ENCODE measurements around the gene GPR35. TPM values are rescaled to one million over a fixed set of nuclear protein-coding genes. Genes with fewer than 3 reads are reported as not detected.
A peak's percentile ranks its signal among the peaks of the same experiment; 100 is the strongest.

The GPR35 gene, protein sequence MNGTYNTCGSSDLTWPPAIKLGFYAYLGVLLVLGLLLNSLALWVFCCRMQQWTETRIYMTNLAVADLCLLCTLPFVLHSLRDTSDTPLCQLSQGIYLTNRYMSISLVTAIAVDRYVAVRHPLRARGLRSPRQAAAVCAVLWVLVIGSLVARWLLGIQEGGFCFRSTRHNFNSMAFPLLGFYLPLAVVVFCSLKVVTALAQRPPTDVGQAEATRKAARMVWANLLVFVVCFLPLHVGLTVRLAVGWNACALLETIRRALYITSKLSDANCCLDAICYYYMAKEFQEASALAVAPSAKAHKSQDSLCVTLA
- total RNA-seq (1 to 10 TPM in 2 of 4 donors, under 1 TPM in 2; 0.53 to 1.4 (median 1.0) TPM), polyA plus RNA-seq (0.84 TPM)
- long read RNA-seq, donor 1, partial matches to known transcripts = 1 of 3 reads
- long read RNA-seq, donor 1, other reads (novel, unspliced or antisense) = 0 of 3 reads
- long read RNA-seq, donor 2, partial matches to known transcripts = 0 of 1 reads
- long read RNA-seq, donor 2, other reads (novel, unspliced or antisense) = 1 of 1 reads
- long read RNA-seq, donor 3, partial matches to known transcripts = 0 of 2 reads
- long read RNA-seq, donor 3, other reads (novel, unspliced or antisense) = 2 of 2 reads
- long read RNA-seq, donor 4 = 0 reads

DNA sequence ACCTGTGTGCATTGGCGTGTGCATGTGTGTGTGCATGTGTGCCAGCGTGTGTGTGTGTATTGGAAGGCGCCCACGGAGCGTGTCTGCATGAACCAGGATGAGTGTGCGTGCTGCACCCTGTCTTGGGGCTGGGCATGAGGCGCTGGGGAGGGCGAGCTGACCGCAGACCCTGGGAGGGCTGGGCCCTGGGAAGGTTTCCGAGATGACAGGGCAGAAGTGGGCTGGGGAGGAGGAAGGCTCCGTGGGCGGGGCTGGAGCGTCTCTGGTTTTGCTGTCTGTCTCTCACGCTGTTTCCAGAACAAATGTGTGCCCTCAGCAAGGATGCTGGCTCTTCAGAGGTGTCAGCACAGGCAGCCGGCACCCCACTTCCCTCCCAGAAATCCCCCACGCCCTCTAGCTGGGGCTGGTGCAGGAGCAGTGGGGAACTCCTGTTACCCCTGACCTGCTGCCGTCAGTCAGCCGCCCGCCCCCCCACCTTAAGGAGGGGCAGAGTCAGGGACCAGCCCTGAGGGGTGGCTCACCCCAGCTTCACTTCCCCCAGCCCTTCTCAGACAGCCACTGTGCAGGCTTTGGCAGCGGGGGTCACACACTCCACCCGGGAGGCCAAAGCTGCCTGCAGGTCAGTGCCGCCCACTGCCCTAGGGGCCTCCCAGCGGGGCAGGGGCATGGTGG is at the start of gene GPR35:
GPR35 (plus strand) TSS at position 531 of the 672 bp plus-strand sequence. CDS start 4,473 bp downstream, outside the sequence.
- Histone ChIP-seq H3K9me3 (ENCODE audit: control insufficient read depth, low read length) (no peaks in the 10 kb centered on the region), H3K27ac (ENCODE audit: low read length) (no peak within 1 kb of the TSS), H3K4me3 (ENCODE audit: low read length) (no peak within 1 kb of the TSS), H3K4me1 (ENCODE audit: control insufficient read depth, insufficient read depth, low read length) (no peaks in the 10 kb centered on the region), H3K27me3 (ENCODE audit: control insufficient read depth, insufficient read depth) (no peaks in the 10 kb centered on the region)
- 50% methylated on average over 23 of the region's 23 CpGs for WGBS
- intact Hi-C loops (cut with DNase I) = no loop called here
- ATAC-seq = peak; percentile 32 to 36
- peak in 2 of 3 donors; percentile 72 to 77 for DNase-seq

DNA sequence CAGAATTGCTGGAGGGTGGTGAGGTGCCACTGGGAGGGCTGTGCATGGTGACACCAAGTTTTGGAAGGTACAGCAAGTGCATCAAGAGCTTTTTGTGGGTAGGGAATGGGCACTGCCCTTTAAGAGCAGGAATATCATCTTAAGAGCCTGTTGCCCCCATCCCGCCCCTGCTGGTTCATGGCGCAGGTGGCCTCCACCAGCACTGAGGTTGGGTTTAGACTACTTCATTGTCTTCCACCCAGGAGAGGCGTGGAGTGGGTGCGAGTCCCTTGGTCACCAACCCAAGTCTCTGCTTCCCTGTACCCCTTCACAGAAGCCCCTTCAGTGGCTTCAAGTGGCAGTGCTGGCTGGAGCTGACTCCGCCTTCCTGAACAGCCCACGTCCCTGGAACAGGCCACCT is 49.2 kb upstream of the GPR35 start:
- peaks cover 5% of the 10 kb centered on the region for H3K4me1 ChIP-seq (ENCODE audit: control insufficient read depth, insufficient read depth, low read length)
- intact Hi-C loops (cut with DNase I) = no loop called here
- no peaks in the 10 kb centered on the region for H3K27me3 ChIP-seq (ENCODE audit: control insufficient read depth, insufficient read depth)
- 75% methylated on average over 6 of the region's 6 CpGs for WGBS
- DNase-seq = peak in 1 of 3 donors; percentile 26
- ATAC-seq = no peak
- H3K4me3 ChIP-seq (ENCODE audit: low read length) = no peak overlapping the region
- no peak overlapping the region for H3K27ac ChIP-seq (ENCODE audit: low read length)
- H3K9me3 ChIP-seq (ENCODE audit: control insufficient read depth, low read length) = no peaks in the 10 kb centered on the region

DNA sequence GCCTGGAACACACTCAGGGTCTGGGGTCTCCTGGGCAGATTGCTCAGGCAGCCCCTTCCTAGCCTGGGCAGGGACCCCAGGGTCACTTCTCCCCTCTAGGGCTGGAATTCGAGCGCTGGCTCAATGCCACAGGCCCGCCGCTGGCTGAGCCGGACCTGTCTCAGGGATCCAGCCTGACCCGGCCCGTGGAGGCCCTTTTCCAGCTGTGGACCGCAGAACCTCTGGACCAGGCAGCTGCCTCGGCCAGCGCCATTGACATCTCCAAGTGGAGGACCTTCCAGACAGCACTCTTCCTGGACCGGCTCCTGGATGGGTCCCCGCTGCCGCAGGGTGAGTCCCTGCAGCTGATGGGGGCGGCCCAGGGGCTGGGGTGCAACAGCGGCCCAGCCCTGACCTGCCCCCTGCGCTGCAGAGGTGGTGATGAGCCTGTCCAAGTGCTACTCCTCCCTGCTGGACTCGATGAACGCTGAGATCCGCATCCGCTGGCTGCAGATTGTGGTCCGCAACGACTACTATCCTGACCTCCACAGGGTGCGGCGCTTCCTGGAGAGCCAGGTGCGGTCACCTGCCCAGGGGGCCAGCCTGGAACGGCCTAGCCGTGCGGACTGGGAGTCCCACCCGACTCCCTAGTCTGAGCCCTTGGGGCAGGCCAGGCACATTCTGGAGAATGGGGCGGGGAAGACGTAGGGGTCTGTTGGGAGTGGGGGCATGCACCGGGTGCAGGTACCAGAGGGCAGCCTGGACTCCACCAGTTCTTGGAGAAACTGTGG is 48.7 kb upstream of the GPR35 start:
- no peaks in the 10 kb centered on the region for H3K9me3 ChIP-seq (ENCODE audit: control insufficient read depth, low read length)
- no peak overlapping the region for H3K4me3 ChIP-seq (ENCODE audit: low read length)
- WGBS = 90% methylated on average over 32 of the region's 32 CpGs
- no peak for ATAC-seq
- H3K4me1 ChIP-seq (ENCODE audit: control insufficient read depth, insufficient read depth, low read length) = peaks cover 5% of the 10 kb centered on the region
- intact Hi-C loops (cut with DNase I) = no loop called here
- peak; percentile 16 to 65 (median 45) for DNase-seq
- H3K27me3 ChIP-seq (ENCODE audit: control insufficient read depth, insufficient read depth) = no peaks in the 10 kb centered on the region
- no peak overlapping the region for H3K27ac ChIP-seq (ENCODE audit: low read length)

DNA sequence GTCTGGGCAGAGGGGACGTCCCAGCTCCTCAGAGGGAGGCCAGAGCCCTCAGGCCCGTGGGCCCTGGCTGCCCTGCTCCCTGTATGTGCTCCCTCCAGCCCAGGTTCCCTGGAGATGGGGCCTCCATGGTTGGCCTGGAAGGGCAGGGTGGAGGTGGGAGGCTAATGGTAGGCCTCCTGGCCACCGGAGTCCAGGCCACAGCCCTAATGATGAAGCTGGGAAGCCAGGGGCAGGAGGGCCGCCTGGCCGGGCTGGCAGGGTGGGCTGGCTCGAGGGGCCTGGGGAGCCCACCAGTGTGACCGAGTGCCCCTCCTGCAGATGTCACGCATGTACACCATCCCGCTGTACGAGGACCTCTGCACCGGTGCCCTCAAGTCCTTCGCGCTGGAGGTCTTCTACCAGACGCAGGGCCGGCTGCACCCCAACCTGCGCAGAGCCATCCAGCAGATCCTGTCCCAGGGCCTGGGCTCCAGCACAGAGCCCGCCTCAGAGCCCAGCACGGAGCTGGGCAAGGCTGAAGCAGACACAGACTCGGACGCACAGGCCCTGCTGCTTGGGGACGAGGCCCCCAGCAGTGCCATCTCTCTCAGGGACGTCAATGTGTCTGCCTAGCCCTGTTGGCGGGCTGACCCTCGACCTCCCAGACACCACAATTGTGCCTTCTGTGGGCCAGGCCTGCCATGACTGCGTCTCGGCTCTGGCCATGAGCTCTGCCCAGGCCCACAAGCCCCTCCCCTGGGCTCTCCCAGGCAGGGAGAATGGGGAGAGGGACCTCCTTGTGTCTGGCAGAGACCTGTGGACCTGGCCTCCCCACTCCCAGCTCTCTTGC is 47.8 kb upstream of the GPR35 start:
- H3K4me3 ChIP-seq (ENCODE audit: low read length) = no peak overlapping the region
- ATAC-seq (no peak), DNase-seq (peak; percentile 11 to 55 (median 44))
- peaks cover 5% of the 10 kb centered on the region for H3K4me1 ChIP-seq (ENCODE audit: control insufficient read depth, insufficient read depth, low read length)
- H3K9me3 ChIP-seq (ENCODE audit: control insufficient read depth, low read length) = no peaks in the 10 kb centered on the region
- intact Hi-C loops (cut with DNase I) = no loop called here
- 88% methylated on average over 26 of the region's 26 CpGs for WGBS
- H3K27me3 ChIP-seq (ENCODE audit: control insufficient read depth, insufficient read depth) = no peaks in the 10 kb centered on the region
- no peak overlapping the region for H3K27ac ChIP-seq (ENCODE audit: low read length)

DNA sequence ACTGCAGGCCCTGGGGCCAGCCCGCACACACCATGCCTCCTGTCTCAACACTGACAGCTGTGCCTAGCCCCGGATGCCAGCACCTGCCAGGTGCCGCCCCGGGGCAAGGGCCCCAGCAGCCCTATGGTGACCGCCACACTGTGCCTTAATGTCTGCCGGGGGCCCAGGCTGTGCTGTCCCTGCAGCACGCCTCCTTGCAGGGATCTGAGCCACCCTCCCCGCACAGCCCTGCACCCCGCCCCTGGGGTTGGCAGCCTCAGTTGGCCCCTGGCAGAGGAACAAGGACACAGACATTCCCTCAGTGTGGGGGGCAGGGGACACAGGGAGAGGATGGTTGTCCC is 47.2 kb upstream of the GPR35 start:
- Histone ChIP-seq H3K4me3 (ENCODE audit: low read length) (no peak overlapping the region), H3K27ac (ENCODE audit: low read length) (no peak overlapping the region), H3K9me3 (ENCODE audit: control insufficient read depth, low read length) (no peaks in the 10 kb centered on the region), H3K27me3 (ENCODE audit: control insufficient read depth, insufficient read depth) (no peaks in the 10 kb centered on the region), H3K4me1 (ENCODE audit: control insufficient read depth, insufficient read depth, low read length) (peaks cover 5% of the 10 kb centered on the region)
- intact Hi-C loops (cut with DNase I) = no loop called here
- DNase-seq = peak; percentile 14 to 67 (median 51)
- WGBS = 89% methylated on average over 9 of the region's 9 CpGs
- peak in 1 of 2 donors; percentile 10 for ATAC-seq

DNA sequence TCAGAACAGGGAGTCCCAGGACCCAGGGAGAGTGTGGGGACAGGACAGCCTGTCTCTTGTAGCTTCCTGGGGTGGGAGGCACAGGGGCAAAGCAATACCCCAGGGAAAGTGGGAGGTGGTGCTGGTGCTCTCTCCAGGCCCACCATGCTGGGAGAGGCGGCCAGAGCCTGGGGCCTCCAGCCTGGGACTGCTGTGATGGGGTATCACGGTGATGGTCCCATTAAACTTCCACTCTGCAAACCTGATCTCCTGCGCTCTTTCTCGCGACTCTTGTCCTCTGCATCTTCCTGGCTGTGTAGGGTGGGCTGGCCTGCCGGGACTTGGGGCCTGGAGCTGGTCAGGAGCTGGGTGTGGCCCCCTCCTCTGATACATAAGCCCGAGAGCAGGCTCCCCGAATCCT is 46.8 kb upstream of the GPR35 start:
- no peaks in the 10 kb centered on the region for H3K9me3 ChIP-seq (ENCODE audit: control insufficient read depth, low read length)
- no peak for ATAC-seq
- peaks cover 5% of the 10 kb centered on the region for H3K4me1 ChIP-seq (ENCODE audit: control insufficient read depth, insufficient read depth, low read length)
- 83% methylated on average over 8 of the region's 8 CpGs for WGBS
- no peaks in the 10 kb centered on the region for H3K27me3 ChIP-seq (ENCODE audit: control insufficient read depth, insufficient read depth)
- H3K4me3 ChIP-seq (ENCODE audit: low read length) = no peak overlapping the region
- no peak overlapping the region for H3K27ac ChIP-seq (ENCODE audit: low read length)
- intact Hi-C loops (cut with DNase I) = no loop called here
- DNase-seq = peak in 2 of 3 donors; percentile 51

DNA sequence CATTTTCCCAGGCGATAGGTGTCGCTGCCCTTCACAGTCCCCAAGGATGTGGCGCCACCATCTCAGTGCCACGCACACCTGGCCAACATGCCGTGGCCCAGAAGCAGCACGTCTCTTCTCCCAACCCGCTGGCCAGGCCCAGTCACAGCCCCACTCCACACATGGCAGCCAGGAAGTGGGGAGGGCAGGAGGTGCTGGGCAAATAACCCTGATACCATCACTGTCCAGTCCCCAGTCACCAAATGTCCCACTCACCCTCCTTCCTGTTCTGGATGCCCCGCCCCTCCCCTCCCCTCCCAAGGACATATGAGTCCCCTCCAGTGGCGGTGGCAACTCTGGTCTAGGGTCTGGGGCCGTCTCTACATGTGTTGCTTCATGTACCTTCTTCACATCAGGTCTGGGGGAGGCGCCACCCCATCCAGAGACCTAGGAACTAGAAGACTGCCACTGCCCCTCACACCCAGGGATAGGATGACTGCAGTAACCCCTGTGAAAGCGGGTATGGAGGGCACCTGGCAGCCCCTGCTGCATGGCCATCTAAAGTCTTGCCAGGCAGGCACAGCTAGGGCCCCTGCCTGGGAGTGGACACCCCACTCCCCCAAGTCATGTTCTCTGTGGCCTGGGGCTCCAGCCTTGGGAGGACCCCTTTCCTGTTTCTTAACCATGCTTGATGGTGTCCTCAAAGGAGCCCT is 46.1 kb upstream of the GPR35 start:
- peaks cover 5% of the 10 kb centered on the region for H3K4me1 ChIP-seq (ENCODE audit: control insufficient read depth, insufficient read depth, low read length)
- H3K27me3 ChIP-seq (ENCODE audit: control insufficient read depth, insufficient read depth) = no peaks in the 10 kb centered on the region
- 91% methylated on average over 12 of the region's 12 CpGs for WGBS
- intact Hi-C loops (cut with DNase I) = no loop called here
- DNase-seq (peak; percentile 10 to 51 (median 42)), ATAC-seq (no peak)
- H3K4me3 ChIP-seq (ENCODE audit: low read length) = no peak overlapping the region
- H3K27ac ChIP-seq (ENCODE audit: low read length) = peak overlapping the region; percentile 34
- no peaks in the 10 kb centered on the region for H3K9me3 ChIP-seq (ENCODE audit: control insufficient read depth, low read length)

DNA sequence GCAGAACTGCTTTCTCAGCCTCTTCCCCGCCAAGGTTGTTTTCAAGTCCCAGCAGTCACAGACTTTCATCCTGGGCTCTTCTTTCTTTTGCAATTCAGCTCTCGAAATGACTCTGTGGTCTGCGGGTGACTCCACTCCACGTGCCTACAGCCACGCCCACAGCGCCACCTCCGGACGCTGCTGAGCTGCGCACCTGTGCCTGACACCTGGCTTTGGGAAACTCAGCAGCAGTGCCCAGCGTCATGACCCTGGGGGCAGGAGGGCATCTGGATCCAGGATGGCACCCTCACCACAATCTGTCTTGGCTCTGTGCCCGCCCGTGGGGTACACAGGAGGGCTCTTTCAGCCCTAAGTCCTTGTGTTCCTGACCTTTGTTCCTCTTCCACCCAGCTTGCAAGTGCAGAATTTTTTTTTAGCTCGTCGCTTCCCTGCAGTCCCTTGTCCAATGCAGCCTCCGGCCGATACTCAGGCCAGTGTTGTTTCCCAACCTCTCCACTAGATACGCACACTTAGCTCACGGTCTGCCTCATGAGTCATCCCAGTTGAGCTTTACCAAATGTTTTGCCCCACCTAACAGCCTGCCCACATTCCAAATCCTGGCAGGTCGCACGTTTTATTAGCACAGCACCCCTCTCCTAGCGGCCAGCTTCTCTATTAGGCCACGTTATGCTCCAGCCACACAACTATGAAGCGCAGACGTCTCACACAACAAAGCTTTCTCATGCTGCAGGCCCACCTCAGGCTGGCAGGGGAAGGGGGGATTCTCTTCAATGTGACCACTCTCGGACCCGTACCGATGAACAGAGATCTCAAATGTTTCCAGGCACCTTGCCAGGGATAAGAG is 45.3 kb upstream of the GPR35 start:
- H3K27ac ChIP-seq (ENCODE audit: low read length) = peak overlapping the region; percentile 34
- peaks cover 11% of the 10 kb centered on the region for H3K4me1 ChIP-seq (ENCODE audit: control insufficient read depth, insufficient read depth, low read length)

DNA sequence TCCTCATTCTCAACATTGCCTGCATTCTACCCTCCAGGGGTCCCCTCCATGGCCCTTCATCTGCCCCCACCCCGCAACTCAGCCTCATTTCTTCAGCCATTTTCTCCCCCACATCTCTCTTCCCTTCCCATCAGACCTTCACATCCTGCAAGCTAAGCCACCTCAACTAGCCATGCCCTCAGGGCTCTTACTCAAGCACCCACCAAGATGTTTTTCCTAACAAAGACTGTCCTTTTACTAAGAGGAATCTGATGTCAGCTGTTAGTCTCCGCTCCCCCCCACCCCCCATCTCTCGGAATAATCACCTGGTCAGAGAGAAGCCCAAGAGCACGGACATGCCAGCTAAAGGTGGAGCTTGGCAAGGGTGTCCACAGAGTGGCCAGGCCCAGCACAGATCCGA is 43.5 kb upstream of the GPR35 start:
- no peak for ATAC-seq
- intact Hi-C loops (cut with DNase I) = no loop called here
- no peak overlapping the region for H3K27ac ChIP-seq (ENCODE audit: low read length)
- DNase-seq = peak in 1 of 3 donors; percentile 4
- peaks cover 14% of the 10 kb centered on the region for H3K4me1 ChIP-seq (ENCODE audit: control insufficient read depth, insufficient read depth, low read length)
- H3K9me3 ChIP-seq (ENCODE audit: control insufficient read depth, low read length) = no peaks in the 10 kb centered on the region
- H3K4me3 ChIP-seq (ENCODE audit: low read length) = no peak overlapping the region
- WGBS = 93% methylated on average over 5 of the region's 5 CpGs
- no peaks in the 10 kb centered on the region for H3K27me3 ChIP-seq (ENCODE audit: control insufficient read depth, insufficient read depth)

More for the DNA sequence above, 45.3 kb upstream of the GPR35 start:
- no peaks in the 10 kb centered on the region for H3K9me3 ChIP-seq (ENCODE audit: control insufficient read depth, low read length)
- H3K4me3 ChIP-seq (ENCODE audit: low read length) = no peak overlapping the region
- peak; percentile 70 to 74 (median 71) for DNase-seq
- WGBS = 60% methylated on average over 27 of the region's 27 CpGs
- ATAC-seq = peak; percentile 53 to 68
- intact Hi-C loops (cut with DNase I) = no loop called here
- no peaks in the 10 kb centered on the region for H3K27me3 ChIP-seq (ENCODE audit: control insufficient read depth, insufficient read depth)
